ENCODE results near the gene ACADS.

ACADS gene, protein sequence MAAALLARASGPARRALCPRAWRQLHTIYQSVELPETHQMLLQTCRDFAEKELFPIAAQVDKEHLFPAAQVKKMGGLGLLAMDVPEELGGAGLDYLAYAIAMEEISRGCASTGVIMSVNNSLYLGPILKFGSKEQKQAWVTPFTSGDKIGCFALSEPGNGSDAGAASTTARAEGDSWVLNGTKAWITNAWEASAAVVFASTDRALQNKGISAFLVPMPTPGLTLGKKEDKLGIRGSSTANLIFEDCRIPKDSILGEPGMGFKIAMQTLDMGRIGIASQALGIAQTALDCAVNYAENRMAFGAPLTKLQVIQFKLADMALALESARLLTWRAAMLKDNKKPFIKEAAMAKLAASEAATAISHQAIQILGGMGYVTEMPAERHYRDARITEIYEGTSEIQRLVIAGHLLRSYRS

DNA sequence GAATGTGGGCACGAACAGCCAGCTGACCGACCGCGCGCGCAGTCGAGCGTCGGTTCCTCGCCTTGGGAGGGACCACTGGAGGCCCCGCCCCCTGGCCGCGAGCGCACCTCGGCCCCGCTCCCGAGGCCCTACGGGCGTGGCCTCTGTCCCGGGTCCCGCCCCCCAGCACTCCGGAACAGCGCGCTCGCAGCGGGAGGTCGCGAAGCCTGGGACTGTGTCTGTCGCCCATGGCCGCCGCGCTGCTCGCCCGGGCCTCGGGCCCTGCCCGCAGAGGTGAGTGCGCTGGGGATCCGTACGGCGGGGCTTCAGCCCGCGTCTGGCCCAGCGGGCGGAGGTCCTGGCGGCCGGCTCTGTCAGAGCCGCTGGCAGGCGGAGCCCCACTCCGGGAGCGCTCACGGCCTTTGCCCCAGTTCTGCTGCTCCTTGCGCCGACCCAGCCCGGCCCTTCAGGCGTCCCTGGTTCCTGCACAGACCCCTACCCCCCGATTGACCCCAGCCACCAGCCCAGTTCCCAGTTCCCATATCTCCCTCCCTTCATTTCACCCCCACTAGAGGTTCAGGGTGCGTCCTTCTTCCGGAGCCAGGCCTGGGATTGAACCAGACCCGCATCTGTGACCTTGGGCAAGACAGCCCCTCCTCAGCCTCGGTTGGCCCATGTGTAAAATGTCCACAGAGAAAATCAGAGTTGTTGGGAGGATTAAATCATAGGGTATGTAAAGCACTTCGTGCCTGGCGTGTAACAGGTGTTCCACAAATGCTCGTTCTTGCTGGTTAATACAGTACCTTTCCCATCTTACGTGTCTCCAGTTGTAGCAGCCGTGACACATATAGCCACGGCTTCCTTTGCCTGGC lies at the start of gene ACADS:
ACADS (plus strand) TSS at position 168 of the 851 bp plus-strand sequence; CDS start at position 228, 60 bp downstream.
- peak; percentile 96 for DNase-seq

DNA sequence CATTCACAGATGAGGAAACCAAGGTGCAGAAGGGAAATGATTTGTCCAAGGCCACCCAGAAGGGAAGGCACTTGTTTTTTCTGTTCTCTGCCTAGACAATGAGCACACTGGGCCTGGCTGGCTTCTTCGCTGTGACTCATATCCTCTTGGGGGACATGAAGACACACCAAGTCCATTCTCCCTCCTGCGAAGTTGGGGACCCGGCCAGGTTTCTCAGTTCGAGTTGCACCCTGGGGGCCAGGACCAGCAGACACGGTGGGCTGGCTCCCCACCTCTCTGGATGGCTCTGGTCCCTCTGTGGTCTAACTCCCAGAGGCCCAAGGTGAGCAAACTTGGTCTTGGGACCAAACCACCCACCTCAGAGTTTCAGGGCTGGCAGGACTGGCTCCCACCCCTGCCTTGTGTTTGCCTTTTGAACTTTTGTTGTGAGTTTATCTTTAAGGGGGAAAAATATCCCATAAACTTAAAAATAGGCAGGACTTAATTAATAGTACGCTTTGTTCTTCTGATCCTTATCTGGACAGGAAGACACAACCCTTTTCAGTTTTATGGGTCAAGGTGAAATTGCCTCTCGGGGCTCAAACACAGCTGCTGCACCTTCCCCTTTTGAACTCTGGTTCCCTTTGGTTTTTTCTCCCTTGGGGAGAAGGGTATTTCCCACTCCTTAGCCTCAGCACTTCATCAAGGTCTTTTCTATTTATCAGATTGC lies 47.7 kb upstream of the ACADS start:
- DNase-seq, result no peak

DNA sequence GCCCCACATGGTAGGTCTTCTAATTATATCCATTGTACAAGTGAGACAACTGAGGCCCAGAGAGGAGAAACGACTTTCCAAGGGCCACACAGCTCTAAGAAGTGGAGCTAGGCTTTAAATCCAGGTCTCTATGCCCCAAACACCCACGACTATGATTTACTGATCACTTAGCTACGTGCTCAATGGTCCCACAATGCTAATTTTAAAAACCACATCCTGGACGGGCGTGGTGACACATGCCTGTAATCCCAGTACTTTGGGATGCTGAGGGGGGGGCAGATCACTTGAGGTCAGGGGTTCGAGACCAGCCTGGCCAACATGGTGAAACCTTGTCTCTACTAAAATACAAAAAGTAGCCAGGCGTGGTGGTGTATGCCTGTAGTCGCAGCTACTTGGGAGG lies 47.1 kb upstream of the ACADS start:
- DNase-seq, result no peak

DNA sequence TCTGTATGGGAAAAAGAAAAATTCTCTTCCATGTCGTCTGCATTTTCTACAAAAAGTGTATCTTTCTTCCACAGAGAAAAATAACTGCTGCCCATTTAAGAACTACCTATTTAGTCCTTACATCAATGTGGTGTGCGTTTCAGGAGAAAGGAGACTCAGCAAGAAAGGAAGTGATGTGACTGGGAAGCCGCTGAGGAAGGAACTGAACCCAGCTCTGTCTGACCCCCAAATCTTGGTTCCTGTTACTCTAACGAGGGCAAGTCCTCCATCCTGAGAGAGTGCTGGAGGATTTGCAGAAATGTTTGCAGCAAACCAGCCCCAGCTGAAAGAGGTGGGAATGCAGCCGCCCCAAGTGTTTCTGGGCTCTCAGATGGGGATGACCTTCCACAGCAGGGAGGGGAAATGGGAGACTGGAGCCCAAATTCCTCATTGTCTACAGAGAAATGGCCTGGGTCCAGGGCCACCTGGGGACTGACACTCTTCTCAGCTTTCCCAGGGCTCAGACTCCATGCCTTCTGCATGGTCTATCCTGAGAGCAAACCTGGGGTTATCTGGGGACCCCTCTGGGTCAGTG lies 45.4 kb upstream of the ACADS start:
- no peak for DNase-seq

DNA sequence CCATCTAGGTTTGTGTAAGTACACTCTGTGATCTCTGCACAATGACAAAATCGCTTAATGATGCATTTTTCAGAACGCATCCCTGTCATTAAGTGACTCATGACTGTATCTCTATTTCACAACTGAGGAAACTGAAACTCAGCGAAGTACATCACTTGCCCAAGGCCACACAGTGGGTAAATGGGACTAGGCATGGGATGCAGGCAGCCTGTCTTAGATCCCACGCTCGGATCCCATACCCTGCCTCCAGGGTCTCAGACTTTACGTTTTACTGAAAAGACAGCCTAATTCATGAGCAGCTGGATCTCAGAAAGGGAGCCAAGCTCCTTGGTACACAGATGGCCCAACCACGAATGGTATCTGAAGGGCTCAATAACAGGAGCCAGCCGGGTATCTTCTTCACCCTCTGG lies 41.1 kb upstream of the ACADS start:
- no peak for DNase-seq

DNA sequence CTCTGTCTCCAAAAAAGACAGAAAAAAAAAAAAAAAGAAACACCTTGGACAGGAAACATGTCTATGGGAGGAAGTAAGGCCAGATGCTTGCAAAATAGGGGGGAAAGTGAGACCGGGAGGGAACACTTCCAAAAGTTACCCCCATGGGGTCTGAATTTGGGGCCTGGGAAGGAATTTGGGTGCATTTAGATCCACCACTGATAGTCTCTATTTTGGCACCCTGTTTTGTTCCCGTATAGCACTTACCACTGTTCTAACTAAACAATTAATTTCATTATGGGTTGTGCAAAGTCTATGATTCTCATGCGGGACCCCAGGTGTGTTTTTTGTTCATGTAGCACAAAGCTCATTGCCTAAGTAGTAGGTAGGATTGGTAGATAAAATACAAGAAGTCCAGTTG lies 40.1 kb upstream of the ACADS start:
- DNase-seq, result no peak

DNA sequence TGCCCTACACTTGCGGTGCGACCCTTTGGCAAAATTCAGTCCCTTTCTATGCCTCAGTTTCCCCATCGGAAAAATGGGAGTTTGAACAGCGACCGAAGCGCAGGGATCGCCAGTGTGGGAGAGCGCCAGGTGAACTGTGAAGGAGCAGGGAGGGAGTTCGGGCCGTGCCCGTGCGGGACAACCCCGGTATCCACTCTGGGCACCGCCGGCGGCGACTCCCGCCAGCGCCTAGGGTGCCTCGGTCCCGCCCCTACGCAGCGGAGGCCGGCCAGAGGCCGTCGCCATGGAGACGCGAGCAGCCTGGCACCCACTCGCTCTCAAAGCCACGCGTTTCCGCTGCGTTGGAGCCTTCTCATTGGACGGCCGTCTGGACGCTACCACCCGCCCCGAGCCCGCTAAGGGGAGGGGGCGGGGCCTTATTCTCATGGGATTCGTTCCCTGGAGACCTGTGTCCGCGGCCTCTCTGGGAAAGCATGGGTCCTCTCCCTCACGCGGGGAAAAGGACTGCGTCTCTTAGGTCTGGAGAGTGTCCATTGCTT lies 39.4 kb upstream of the ACADS start:
- DNase-seq, result peak; percentile 99

DNA sequence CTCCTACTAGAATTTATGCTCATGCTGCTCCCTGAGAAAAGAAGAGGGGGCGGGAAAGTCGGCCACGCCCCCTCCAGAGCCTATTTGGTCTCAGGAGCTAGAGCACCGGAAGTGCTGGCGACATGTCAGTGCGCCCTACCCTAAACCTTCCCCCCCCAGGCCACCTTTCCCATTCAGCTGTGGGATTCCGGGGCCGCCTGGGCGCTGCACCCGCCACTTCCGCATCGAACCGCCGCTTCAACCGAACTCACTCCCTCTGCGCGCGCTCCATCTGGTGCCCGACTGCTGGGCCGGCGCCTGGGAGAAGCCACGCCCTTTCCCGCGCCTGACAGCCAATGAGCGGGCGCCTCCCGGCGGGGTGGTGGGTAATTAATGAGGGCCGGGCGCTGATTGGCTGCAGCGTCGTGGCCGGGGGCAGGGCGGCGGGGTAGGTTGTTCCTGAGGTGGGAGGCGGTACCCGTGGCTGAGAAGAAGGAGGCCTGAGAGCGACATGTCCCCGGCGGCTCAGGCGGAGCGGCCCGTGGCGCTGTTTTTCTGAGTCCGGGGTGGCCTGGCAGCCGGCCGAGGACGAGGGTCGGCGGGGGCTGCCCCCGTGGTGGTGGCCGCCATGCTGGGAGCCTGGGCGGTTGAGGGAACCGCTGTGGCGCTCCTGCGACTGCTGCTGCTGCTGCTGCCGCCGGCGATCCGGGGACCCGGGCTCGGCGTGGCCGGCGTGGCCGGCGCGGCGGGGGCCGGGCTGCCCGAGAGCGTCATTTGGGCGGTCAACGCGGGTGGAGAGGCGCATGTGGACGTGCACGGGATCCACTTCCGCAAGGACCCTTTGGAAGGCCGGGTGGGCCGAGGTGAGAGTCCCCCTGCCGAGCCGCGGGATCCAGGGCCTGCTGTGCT lies 38.7 kb upstream of the ACADS start, which contains the start of gene MLEC:
MLEC (plus strand) TSS at position 460 of the 888 bp plus-strand sequence; CDS start at position 608, 148 bp downstream.
- DNase-seq, result peak; percentile 100

DNA sequence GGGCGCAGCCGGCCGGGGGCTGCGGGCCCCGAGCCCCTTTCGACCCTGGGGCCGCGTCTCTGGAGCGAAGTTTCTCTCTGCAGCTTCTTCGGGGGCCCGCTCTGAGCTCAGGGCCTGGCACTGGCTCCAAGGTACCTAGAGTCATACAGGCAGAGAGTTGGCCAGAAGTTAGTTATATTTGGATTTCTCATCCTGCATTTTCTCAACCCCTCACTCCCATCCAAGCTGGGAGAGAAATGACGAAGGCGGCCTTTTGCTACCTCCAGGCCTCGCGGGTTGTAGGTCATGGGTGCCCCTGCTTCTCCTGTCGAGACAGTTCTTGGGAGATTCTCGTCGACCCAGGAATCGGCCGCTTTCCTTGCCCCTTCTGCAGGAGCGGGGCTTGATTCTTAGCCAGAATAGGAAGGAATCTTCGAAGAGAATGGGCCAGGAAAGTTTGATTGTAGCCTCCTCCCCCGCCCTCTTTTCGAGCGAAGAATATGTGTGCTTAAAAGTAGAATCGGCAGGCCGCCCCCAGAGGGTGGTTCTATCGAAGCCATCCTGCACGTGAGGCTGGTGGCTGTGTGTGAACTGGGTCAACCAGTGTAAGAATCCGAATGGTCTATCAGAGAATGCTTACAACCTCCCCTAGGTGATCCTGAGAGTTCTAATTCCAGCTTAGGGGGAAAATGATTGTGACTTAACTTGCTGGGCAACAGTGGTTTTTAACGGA lies 37.9 kb upstream of the ACADS start:
- peak; percentile 78 for DNase-seq

DNA sequence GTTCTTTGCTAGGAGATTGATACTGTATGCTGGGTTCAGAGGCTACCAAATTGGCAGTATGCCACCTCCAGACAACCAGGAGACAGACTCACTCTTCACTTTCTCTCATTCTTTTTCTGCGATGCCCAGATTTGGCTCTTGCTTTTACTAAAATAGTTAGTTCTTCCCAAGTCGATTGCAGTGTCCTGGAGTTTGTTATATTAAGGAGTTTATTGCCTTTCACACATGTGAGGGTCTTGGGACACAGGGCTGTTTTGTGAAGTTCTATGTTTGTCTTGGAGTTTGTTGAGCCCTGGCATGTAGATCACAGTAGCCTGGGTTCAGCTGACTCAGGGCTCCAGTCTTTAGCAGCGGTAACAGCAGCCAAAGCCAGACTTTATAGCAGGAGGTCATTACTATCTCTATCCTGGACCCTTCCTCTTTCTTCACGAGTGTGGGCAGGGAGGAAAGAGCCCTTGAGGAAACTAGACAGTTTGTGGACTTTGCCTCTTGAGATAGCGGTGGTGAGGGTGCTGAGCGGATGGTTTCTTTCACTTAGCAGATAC lies 37.0 kb upstream of the ACADS start:
- no peak for DNase-seq

DNA sequence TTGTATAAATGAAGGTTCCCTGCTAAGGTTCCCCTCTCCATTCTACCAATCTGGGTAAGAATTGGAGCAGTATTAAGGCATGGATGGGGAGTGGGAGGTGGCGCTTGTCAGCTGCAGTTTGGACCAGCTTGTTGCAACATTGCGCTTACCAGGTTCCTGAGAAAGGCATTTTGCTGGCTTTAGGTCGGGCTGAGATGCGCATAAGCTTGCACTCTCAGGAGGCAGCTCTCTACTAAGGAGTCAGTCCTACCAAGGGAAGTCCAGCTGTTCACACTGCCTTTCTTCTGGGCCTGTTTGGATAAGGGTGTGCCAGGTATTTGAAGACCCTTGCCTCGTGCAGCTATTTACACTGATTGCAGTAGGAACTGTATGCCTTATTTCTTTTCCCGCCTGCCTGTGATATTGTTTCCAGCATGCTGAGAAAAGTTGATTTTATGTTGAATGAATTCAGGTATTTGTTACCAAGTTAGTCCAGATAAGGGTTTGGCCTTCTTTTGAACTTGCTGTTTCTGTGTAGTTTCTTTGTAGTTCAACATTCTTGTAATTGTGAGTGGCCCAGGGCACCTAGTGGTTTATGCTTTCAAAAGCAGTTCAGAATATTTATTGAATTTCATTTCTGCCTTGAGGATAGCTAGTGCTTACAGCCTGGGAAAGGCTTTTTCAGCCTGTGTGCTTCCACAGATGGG lies 36.1 kb upstream of the ACADS start:
- DNase-seq, result no peak

DNA sequence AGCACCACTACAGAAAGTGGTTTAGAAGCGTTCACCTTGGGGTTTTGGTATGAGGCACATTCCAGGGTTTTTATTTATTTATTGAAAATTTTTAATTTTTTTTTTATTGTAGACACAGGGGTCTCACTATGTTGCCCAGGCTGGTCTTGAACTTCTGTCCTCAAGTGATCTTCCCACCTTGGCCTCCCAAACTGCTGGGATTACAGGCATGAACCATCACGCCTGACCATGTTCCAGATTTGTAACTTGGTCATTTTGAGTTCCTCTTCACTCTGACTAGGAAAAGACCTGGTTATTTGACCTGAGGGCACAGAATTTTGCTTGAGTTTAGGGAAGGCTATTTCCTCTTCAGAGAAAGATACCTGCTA lies 35.6 kb upstream of the ACADS start:
- DNase-seq, result no peak

DNA sequence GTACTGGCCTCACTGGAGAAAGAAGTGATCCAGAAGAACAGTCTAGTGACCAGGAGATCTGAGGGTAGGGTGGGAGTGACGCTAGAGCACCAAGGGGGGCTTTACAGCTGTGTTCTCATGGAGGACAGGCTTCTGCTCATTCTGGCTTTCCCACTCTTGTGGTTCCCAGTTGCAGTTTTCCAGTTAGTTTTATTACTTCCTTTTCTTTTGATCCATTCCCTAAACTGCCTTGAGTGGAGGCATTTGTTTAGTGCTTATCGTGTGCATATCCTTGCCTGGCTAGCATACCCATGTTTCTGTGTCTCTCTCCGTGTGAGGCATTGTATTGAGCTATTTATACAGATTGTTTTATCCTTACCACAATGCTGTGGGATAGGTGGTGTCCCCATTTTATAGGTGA lies 34.6 kb upstream of the ACADS start:
- no peak for DNase-seq

DNA sequence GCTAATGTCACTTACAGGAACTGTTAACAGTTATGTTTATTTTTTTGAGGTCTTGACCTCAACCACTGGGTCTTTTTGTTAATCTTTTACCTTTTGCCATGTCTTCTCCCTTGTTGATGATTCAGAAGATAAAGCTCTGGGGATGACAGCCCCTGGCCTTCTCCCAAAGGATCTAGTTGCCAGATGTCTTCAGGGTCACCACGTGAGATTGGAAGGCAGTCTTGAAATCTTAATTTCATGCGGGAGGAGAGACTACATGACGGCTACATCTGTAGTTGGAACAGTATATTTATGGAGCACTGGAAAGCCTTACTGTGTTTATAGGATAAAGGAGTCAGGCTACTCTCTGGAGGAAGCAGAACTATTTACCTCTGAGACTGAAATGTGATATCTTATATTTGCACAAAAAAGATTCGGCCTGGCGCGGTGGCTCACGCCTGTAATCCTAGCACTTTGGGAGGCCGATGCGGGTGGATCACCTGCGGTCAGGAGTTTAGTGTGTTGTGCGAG lies 33.0 kb upstream of the ACADS start:
- DNase-seq, result no peak

DNA sequence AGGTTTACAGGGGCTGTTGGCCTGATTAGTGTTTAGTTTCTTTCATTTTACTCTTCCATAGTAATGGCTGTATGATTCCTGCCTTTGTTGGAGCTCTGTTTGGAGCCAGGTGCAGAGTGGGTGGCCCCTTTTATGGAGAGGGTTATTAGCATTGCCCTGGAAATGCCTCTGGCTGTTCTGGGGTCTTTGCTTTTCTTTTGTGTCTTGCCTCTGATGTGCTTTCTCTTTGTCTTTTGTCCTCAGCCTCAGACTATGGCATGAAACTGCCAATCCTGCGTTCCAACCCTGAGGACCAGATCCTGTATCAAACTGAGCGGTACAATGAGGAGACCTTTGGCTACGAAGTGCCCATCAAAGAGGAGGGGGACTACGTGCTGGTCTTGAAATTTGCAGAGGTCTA lies 31.8 kb upstream of the ACADS start:
- no peak for DNase-seq

DNA sequence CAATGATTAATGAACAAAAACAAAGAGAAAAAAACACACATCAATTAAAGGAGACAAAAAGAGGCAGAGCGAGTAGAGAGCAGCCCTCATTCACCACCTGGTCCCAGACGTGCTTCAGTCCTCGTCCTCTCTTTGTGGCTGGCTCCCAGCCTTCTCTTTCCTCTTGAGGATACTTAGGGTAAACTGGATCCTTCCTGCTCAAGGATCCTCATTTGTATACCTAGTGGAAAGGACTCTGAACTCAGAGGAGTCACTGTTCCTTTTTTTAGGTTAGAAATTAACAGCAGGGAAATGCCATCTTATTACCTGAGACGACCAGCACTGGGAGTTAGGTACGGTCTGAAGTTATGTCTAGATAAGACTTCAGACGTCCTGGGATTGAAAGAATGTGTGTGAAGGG lies 29.0 kb upstream of the ACADS start:
- DNase-seq, result no peak

DNA sequence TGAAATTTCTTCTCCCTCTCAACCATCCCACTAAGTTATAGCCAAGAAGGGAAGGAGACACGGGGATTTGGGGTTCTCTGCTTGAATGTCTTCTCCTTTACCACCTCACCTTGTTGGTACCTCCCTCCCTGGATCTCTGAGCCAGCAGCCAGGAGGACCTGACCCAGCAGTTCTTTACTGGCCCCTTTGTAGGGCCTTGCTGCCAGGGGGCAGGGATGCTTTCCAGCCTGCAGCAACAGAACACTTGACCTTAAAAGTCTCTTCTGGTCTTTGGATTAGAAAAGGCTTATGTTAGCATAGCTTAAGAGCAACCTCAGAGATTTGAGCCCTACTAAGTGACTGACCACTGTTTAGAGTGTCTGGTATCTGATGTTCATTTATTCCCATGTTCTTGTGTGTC lies 28.3 kb upstream of the ACADS start:
- no peak for DNase-seq

DNA sequence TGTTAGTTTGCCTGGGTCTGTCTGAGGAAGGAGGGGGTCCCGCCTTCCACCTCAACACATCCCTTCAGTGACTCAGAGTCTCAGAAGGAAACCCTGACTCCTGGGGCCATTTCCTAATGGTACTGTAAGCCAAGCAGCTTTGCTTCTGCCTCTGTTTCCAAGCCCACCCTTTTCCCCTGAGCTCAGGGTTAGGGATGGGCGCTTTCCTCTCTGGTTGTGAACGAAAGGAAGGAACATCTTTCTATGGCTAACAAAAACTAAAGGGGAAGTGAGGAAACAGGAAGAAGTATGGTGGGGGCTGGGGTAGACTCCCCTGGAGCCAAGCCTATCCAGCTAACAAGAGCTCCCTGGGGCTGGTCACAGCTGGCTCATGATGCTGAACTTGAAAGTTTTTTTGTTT lies 27.0 kb upstream of the ACADS start:
- no peak for DNase-seq

DNA sequence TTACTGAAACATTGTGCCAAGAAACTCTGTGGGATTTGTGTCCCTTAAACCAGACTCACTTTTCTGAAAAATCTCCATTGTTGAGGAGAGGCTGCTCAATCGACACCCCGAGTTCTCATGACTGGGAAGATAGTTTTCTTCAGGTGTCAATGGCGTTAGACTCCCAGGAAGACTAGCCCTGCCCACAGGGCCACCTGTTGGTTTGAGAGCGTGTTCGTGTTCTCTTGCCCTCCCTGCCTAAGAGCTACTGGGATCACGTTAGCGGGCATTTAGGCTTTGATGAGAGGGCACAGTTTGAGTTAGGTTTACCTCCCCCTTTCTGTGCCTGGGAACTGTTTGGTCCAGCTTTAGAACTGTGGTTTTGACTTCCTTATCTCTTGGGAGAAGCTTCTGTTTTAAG lies 26.1 kb upstream of the ACADS start:
- no peak for DNase-seq

DNA sequence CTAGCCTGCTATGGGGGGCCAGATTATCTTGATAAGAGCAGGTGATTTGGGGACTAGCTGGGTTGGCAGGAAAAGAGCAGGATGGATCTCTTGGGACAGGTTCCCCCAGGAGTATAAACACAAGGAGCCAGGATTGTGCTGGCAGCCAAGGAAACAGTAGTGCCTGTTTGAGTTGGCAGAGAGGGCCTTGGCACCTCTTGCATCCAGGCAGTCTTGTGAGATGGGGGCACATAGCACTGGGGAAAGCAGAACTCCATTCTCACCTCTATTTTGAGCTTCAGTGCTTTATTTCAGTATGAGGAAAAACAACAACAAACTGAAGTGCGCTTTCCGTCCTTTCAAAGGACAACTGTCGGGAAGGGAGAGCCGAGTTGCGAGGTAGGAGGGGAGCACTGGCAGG lies 24.7 kb upstream of the ACADS start:
- DNase-seq, result no peak
